Transverse colon (tissue), 4 donors: Measurements from ENCODE around the gene KLF13. TPM values are rescaled to one million over a fixed set of nuclear protein-coding genes. Genes with fewer than 3 reads are reported as not detected.

ENCODE experiments used
- DNase-seq: peaks from one replicate; pipeline ENCODE4 v3.0.0-alpha.2; 2019
- H3K27ac ChIP-seq, 4 donors: fragments of 200-600 bp; sonication (generic); 2 replicates each; pipeline ENCODE4 v1.5.1; 2016 to 2018; ENCODE audit warnings: inconsistent platforms in 4 of 4
- H3K27me3 ChIP-seq: fragments of 200-600 bp; sonication (generic); 2 replicates; pipeline ENCODE4 v1.5.1; 2017; ENCODE audit warnings: inconsistent platforms
- H3K36me3 ChIP-seq, 4 donors: fragments of 200-600 bp; sonication (generic); 2 replicates each; pipeline ENCODE4 v1.5.1; 2017 to 2019; ENCODE audit warnings: inconsistent platforms in 4 of 4
- H3K4me1 ChIP-seq, 4 donors: fragments of 200-600 bp; sonication (generic); 2 replicates each; pipeline ENCODE4 v1.5.1; 2017 to 2020; ENCODE audit warnings: inconsistent platforms in 4 of 4
- H3K4me3 ChIP-seq, 4 donors: fragments of 200-600 bp; sonication (generic); 1 replicate in 1 of 4; 2 replicates in 3 of 4; pipeline versions ENCODE4 v1.5.1 to v1.6.1; 2017 to 2019; ENCODE audit warnings: inconsistent platforms in 4 of 4
- H3K9me3 ChIP-seq, 2 donors: fragments of 200-600 bp; sonication (generic); 2 replicates each; pipeline ENCODE4 v1.5.1; 2017 to 2019; ENCODE audit warnings: inconsistent platforms in 2 of 2
- EP300 ChIP-seq: sonication (generic); formaldehyde crosslinking; IDR thresholded peaks from one replicate; pipeline ENCODE4 v1.6.1; 2017; ENCODE audit warnings: antibody characterized with exemption, low read depth
- POLR2A ChIP-seq: fragments of 450-650 bp; IDR thresholded peaks from one replicate; pipeline ENCODE4 v1.6.1; 2016; ENCODE audit warnings: antibody characterized with exemption, mild to moderate bottlenecking, moderate library complexity
- POLR2AphosphoS5 ChIP-seq, 3 donors: sonication (generic); formaldehyde crosslinking; IDR thresholded peaks; one replicate each; pipeline ENCODE4 v1.6.1; 2016; ENCODE audit warnings: antibody characterized with exemption in 3 of 3
- WGBS, 2 donors: methylation state at CpG; one replicate each; pipeline ENCODE4 v1.1.5; 2018; ENCODE audit warnings: low coverage in 1 of 2; 5-methylcytosine and 5-hydroxymethylcytosine counted together
- in situ Hi-C, 4 donors: fragments of 200-750 bp; cut with MboI; loops; one replicate each; pipeline versions ENCODE4 v1.15.0 to v1.15.1; 2017; ENCODE audit warnings: low sequenced_read_pairs in 3 of 4, low pct_ligation_motif_present in 1 of 4, low pct_unique_long_range_greater_than_20kb in 1 of 4
- intact Hi-C: fragments of 100-400 bp; cut with DNase I; formaldehyde crosslinking; loops from one replicate; pipeline ENCODE4 v1.15.1; 2023; ENCODE audit warnings: low total_unique reads
- total RNA-seq, 4 donors: library from RNA; depleted of rRNA; stranded (reverse); fragments of >200 nt; gene quantifications; one replicate each; pipeline ENCODE4 v1.1.0, GENCODE V29; 2016
- TF ChIP-seq, protein P1 (sequence below), 5 experiments: fragments of 200-600 bp in 3 of 5; fragments of 450-650 bp in 2 of 5; sonication (generic) in 3 of 5; IDR thresholded peaks; 1 replicate in 2 of 5; 2 replicates in 3 of 5; pipeline ENCODE4 v1.5.1; 2016 to 2017; ENCODE audit warnings: antibody characterized with exemption in 5 of 5, inconsistent platforms in 3 of 5, mild to moderate bottlenecking in 2 of 5, moderate library complexity in 1 of 5

Gene KLF13
- total RNA-seq, 4 donors from 2014 or later, result 39.0 to 81.2 (median 68.8) TPM

DNA sequence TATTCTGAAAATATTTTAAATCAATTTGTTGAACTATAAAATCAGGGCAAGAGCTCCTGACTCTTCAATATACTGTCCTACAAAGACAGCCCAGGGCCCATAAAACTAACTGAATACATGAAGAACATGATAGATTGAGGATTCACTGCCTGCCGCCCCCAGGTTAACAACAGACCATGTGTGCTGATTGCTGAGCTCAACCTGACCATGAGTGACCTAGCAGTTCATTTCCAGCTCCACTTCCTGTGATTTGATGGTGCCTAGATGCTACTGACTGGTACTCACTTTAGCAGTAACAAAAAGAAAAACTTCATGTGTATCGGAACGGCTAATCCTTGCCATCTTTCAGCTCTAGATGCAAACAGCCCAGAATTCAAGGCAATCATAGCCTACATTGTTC, 9.6 kb upstream of the KLF13 start:
- H3K27ac ChIP-seq, result no peak overlapping the region
- TF ChIP-seq POLR2A, result no peak
- TF ChIP-seq, protein P1, sequence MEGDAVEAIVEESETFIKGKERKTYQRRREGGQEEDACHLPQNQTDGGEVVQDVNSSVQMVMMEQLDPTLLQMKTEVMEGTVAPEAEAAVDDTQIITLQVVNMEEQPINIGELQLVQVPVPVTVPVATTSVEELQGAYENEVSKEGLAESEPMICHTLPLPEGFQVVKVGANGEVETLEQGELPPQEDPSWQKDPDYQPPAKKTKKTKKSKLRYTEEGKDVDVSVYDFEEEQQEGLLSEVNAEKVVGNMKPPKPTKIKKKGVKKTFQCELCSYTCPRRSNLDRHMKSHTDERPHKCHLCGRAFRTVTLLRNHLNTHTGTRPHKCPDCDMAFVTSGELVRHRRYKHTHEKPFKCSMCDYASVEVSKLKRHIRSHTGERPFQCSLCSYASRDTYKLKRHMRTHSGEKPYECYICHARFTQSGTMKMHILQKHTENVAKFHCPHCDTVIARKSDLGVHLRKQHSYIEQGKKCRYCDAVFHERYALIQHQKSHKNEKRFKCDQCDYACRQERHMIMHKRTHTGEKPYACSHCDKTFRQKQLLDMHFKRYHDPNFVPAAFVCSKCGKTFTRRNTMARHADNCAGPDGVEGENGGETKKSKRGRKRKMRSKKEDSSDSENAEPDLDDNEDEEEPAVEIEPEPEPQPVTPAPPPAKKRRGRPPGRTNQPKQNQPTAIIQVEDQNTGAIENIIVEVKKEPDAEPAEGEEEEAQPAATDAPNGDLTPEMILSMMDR (IDR thresholded peaks at IDR 0.05), result no peak
- no peak for TF ChIP-seq EP300
- no peaks in the 10 kb centered on the region for H3K4me1 ChIP-seq
- WGBS, 2 donors, result 90 to 95% methylated on average over 2 to 3 of the region's 3 CpGs
- H3K4me3 ChIP-seq, result no peak overlapping the region
- H3K27me3 ChIP-seq, result peaks cover 3% of the 10 kb centered on the region
- intact Hi-C loops, result no loop called here
- H3K9me3 ChIP-seq, result peaks cover 7 to 13% of the 10 kb centered on the region in 2 donors
- no peaks in the 10 kb centered on the region for H3K36me3 ChIP-seq
- no peak for DNase-seq
- in situ Hi-C loops, result loop anchor here in 2 of 4 donors (10.0 to 25.0 kb wide), 2 partner anchors 105 to 112 kb away; no protein-coding TSS in a partner anchor

DNA sequence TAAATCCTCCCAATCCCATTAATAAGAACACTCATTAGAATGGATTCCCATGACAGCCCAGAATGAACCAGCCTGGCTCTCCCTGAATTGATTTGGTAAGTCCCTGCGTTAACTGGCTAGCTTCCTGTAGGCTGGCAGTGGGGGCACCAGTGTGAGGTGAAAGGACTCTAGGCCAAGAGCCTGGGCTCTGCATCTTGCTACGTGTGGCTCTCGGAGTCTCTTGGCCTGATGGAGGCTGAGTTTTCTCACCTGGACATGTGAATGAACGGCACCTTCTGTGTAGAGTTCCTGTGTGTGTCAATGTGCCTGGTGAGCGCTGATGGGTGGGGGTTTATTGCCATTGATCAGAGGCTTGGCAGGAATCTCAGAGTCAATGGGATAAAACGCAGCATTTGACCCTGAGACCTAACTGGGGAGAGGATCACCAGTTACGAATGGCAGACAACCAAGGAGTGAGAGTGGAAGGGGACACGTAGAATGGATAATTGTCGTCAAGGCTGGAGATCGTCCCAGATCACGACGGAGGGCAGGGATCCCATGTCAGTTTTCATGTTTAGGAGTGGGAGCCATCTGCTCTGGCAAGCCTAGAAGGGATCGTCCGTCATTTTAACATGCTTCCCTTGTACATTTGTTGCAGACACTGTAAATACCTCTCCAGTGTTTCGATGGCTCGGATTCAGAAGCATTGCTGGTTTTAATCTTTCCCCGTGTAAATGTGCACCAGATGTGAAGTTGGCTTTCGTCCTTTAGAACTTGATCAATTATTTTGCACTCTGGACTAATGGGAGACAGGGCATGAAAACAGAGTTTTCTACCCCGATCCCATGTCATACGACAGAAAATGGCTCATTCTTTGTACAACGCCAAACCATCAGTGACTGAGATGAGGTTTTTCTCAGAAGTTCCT, 9.0 kb upstream of the KLF13 start:
- Histone ChIP-seq H3K4me3 (no peak overlapping the region), H3K36me3 (no peaks in the 10 kb centered on the region), H3K27me3 (no peaks in the 10 kb centered on the region), H3K27ac (no peak overlapping the region), H3K9me3 (peaks cover 7 to 13% of the 10 kb centered on the region in 2 donors), H3K4me1 (no peaks in the 10 kb centered on the region)
- in situ Hi-C loops, result loop anchor here in 2 of 4 donors (10.0 to 25.0 kb wide), 2 partner anchors 105 to 113 kb away; no protein-coding TSS in a partner anchor
- TF ChIP-seq POLR2AphosphoS5 (IDR thresholded peaks at IDR 0.05), result no peak
- TF ChIP-seq EP300, result no peak
- TF ChIP-seq, protein P1 (IDR thresholded peaks at IDR 0.05), result no peak
- TF ChIP-seq POLR2A, result no peak
- DNase-seq, result no peak
- intact Hi-C loops, result no loop called here
- WGBS, 2 donors, result 67 to 79% methylated on average over 10 to 21 of the region's 21 CpGs

DNA sequence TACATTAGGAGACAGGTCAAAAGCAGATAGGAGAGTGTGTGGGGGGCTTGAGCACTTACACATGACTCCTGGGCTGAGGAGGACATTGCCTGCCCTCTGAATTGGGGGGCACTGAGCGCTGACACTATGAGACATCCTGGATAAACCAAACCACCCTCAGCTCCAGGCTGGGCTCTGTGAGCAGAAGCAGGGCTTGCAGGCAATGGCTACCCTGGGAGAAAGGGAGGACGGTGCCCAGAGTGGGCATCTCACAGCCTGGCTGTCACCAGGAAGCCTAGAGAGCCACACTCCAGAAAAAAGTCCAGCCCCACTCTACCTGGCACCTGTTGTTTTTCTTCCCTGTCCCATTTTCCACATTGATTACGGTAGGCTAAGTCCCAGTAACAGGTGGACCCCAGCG, 8.2 kb upstream of the KLF13 start:
- Histone ChIP-seq H3K27me3 (no peaks in the 10 kb centered on the region), H3K9me3 (peaks cover 2 to 9% of the 10 kb centered on the region in 2 donors), H3K27ac (no peak overlapping the region), H3K36me3 (no peaks in the 10 kb centered on the region), H3K4me1 (no peaks in the 10 kb centered on the region), H3K4me3 (no peak overlapping the region)
- WGBS, 2 donors, result 98 to 100% methylated on average over 1 to 4 of the region's 4 CpGs
- in situ Hi-C loops (loop anchor here in 2 of 4 donors (10.0 to 25.0 kb wide), 2 partner anchors 106 to 114 kb away; no protein-coding TSS in a partner anchor), intact Hi-C loops (no loop called here)
- TF ChIP-seq POLR2A, result no peak
- no peak for DNase-seq

DNA sequence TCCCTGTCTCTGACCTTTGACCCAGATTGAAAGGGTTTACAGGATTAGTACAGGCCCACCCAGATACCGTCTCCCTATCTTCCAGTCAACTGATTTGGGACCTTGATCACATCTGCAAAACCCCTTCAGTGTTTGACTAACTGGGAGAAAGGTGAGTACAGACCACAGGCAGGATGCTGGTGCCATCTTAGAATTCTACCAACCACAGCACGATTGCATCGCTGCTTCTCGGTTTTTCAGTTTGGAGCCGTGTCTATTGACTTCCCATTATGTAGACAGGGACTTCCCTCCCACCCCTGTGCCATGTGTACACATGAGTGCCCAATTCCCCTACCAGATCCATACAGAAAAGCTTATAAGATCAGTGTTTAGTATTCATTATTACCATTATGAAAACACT, 6.6 kb upstream of the KLF13 start:
- DNase-seq, result no peak
- Histone ChIP-seq H3K27ac (no peak overlapping the region), H3K4me1 (peaks cover 4 to 7% (median 5%) of the 10 kb centered on the region in 4 donors), H3K9me3 (no peaks in the 10 kb centered on the region), H3K4me3 (no peak overlapping the region), H3K27me3 (no peaks in the 10 kb centered on the region), H3K36me3 (no peaks in the 10 kb centered on the region)
- TF ChIP-seq POLR2AphosphoS5 (IDR thresholded peaks at IDR 0.05) (no peak), POLR2A (no peak), EP300 (no peak)
- TF ChIP-seq, protein P1 (IDR thresholded peaks at IDR 0.05), result no peak
- in situ Hi-C loops, result loop anchor here in 2 of 4 donors (10.0 to 25.0 kb wide), 2 partner anchors 105 to 108 kb away; no protein-coding TSS in a partner anchor
- intact Hi-C loops, result no loop called here
- 73 to 75% methylated on average over 3 to 5 of the region's 5 CpGs for WGBS, 2 donors
